ENCODE data around the gene RARA.
A peak's percentile ranks its signal among the peaks of the same experiment; 100 is the strongest.

Gene RARA

GRCh38 chr17:40363111-40363827, 54.3 kb downstream of the RARA start:
- Histone ChIP-seq H3K9ac (ENCODE audit: low read depth, low read length) (peak overlapping the region; percentile 52; the same call in 1 of the 2 replicates), H3K4me2 (ENCODE audit: insufficient read depth, low read length) (peak overlapping the region; percentile 63)
- 0 out of 3 replicates have a peak, but pooled peaks have one; percentile 4 for ATAC-seq (ENCODE audit: insufficient read depth, low read depth)

GRCh38 chr17:40364121-40364861, 55.3 kb downstream of the RARA start, which contains the start of gene GJD3:
Gene GJD3 (minus strand): TSS chr17:40364737. CDS start chr17:40363815, 922 bp downstream.
- Histone ChIP-seq H3K27ac (ENCODE audit: low read length) (no peak within 1 kb of the TSS), H3K9ac (ENCODE audit: low read depth, low read length) (no peak within 1 kb of the TSS; the same call in 1 of the 2 replicates), H3K4me2 (ENCODE audit: insufficient read depth, low read length) (peak within 1 kb of the TSS; percentile 63), H3K4me1 (ENCODE audit: insufficient read depth, low read length) (peaks cover 26% of the 10 kb centered on the region), H3K9me3 (ENCODE audit: insufficient read depth, low read length, severe bottlenecking) (no peaks in the 10 kb centered on the region), H3K27me3 (ENCODE audit: insufficient read depth, low read length, poor library complexity) (no peaks in the 10 kb centered on the region), H3K79me2 (ENCODE audit: insufficient read depth, low read length) (no peaks in the 10 kb centered on the region), H4K20me1 (ENCODE audit: insufficient read depth, low read length) (no peaks in the 10 kb centered on the region), H2AFZ (ENCODE audit: low read depth, low read length) (no peak within 1 kb of the TSS), H3K36me3 (ENCODE audit: insufficient read depth, low read length) (no peaks in the 10 kb centered on the region), H3K4me3 (ENCODE audit: low read depth in 1 of 2, low read length in 2 of 2) (peak within 1 kb of the TSS in 1 of 2 experiments; percentile 58; a peak in 1 of 4 replicates)
- TF ChIP-seq CTCF (IDR thresholded peaks at IDR 0.05; ENCODE audit: borderline replicate concordance, extremely low read depth, low read length, poor library complexity, severe bottlenecking), result no peak
- TF ChIP-seq EZH2 (IDR thresholded peaks at IDR 0.05; ENCODE audit: borderline replicate concordance, low read depth, low read length, severe bottlenecking), result no peak
- ATAC-seq (ENCODE audit: insufficient read depth, low read depth) (no peak), DNase-seq (no peak)

More at GRCh38 chr17:40363111-40363827, 54.3 kb downstream of the RARA start:
- Histone ChIP-seq H3K27ac (ENCODE audit: low read length) (no peak overlapping the region), H3K9me3 (ENCODE audit: insufficient read depth, low read length, severe bottlenecking) (no peaks in the 10 kb centered on the region), H3K4me1 (ENCODE audit: insufficient read depth, low read length) (peaks cover 31% of the 10 kb centered on the region), H3K27me3 (ENCODE audit: insufficient read depth, low read length, poor library complexity) (no peaks in the 10 kb centered on the region), H3K4me3 (ENCODE audit: low read depth in 1 of 2, low read length in 2 of 2) (peak overlapping the region in 1 of 2 experiments; percentile 58; a peak in 2 of 4 replicates), H2AFZ (ENCODE audit: low read depth, low read length) (peak overlapping the region; percentile 64), H3K79me2 (ENCODE audit: insufficient read depth, low read length) (no peaks in the 10 kb centered on the region), H4K20me1 (ENCODE audit: insufficient read depth, low read length) (no peaks in the 10 kb centered on the region), H3K36me3 (ENCODE audit: insufficient read depth, low read length) (no peaks in the 10 kb centered on the region)
- TF ChIP-seq EZH2 (IDR thresholded peaks at IDR 0.05; ENCODE audit: borderline replicate concordance, low read depth, low read length, severe bottlenecking) (no peak), CTCF (IDR thresholded peaks at IDR 0.05; ENCODE audit: borderline replicate concordance, extremely low read depth, low read length, poor library complexity, severe bottlenecking) (no peak)
- peak; percentile 31 for DNase-seq

- no peak for ATAC-seq (ENCODE audit: insufficient read depth, low read depth)
- Histone ChIP-seq H4K20me1 (ENCODE audit: insufficient read depth, low read length) (no peaks in the 10 kb centered on the region), H3K9me3 (ENCODE audit: insufficient read depth, low read length, severe bottlenecking) (no peaks in the 10 kb centered on the region), H3K27ac (ENCODE audit: low read length) (no peak overlapping the region), H3K36me3 (ENCODE audit: insufficient read depth, low read length) (no peaks in the 10 kb centered on the region), H3K27me3 (ENCODE audit: insufficient read depth, low read length, poor library complexity) (no peaks in the 10 kb centered on the region), H3K4me3 (ENCODE audit: low read depth in 1 of 2, low read length in 2 of 2) (no peak overlapping the region), H3K4me1 (ENCODE audit: insufficient read depth, low read length) (peaks cover 26% of the 10 kb centered on the region), H3K9ac (ENCODE audit: low read depth, low read length) (no peak overlapping the region), H3K4me2 (ENCODE audit: insufficient read depth, low read length) (no peak overlapping the region), H3K79me2 (ENCODE audit: insufficient read depth, low read length) (no peaks in the 10 kb centered on the region), H2AFZ (ENCODE audit: low read depth, low read length) (no peak overlapping the region)
- TF ChIP-seq EZH2 (IDR thresholded peaks at IDR 0.05; ENCODE audit: borderline replicate concordance, low read depth, low read length, severe bottlenecking) (no peak), CTCF (IDR thresholded peaks at IDR 0.05; ENCODE audit: borderline replicate concordance, extremely low read depth, low read length, poor library complexity, severe bottlenecking) (no peak)
- no peak for DNase-seq
Observed at GRCh38 chr17:40364906-40365305, 55.9 kb downstream of the RARA start.
